Activated CD8-positive, alpha-beta memory T cell treated with anti-CD3 and anti-CD28 coated beads, Interleukin-2, amount 50 U/mL, for 1 hour (primary cell): Measurements from ENCODE around the gene KCNQ5.

Source experiments
- DNase-seq: peaks from one replicate; pipeline ENCODE4 v3.0.0-alpha.2; 2020; ENCODE audit errors: extremely low read depth

Gene KCNQ5

GRCh38 chr6:72639920-72640614 lies 18.2 kb downstream of the KCNQ5 start:
- DNase-seq = no peak

- no peak for DNase-seq
These were observed 18.7 kb downstream of the KCNQ5 start for GRCh38 chr6:72640615-72640930.

GRCh38 chr6:72642435-72642834 lies 20.6 kb downstream of the KCNQ5 start:
- no peak for DNase-seq

- no peak for DNase-seq
These were observed 21.4 kb downstream of the KCNQ5 start for GRCh38 chr6:72643214-72643613.

- DNase-seq = no peak
These were observed 25.0 kb downstream of the KCNQ5 start for GRCh38 chr6:72646604-72647485.

- no peak for DNase-seq
These were observed 25.6 kb downstream of the KCNQ5 start for GRCh38 chr6:72647489-72647888.

- DNase-seq = no peak
These were observed 27.4 kb downstream of the KCNQ5 start for GRCh38 chr6:72649032-72649984.

- no peak for DNase-seq
These were observed 28.3 kb downstream of the KCNQ5 start for GRCh38 chr6:72650081-72650745.

GRCh38 chr6:72651174-72651573 lies 29.3 kb downstream of the KCNQ5 start:
- DNase-seq = no peak

GRCh38 chr6:72651967-72652956 lies 30.4 kb downstream of the KCNQ5 start:
- no peak for DNase-seq

GRCh38 chr6:72653026-72653425 lies 31.2 kb downstream of the KCNQ5 start:
- no peak for DNase-seq

- no peak for DNase-seq
These were observed 32.3 kb downstream of the KCNQ5 start for GRCh38 chr6:72654071-72654621.

GRCh38 chr6:72657407-72658197 lies 35.7 kb downstream of the KCNQ5 start:
- no peak for DNase-seq

GRCh38 chr6:72659754-72660153 lies 37.9 kb downstream of the KCNQ5 start:
- DNase-seq = no peak

- no peak for DNase-seq
These were observed 39.5 kb downstream of the KCNQ5 start for GRCh38 chr6:72661411-72661810.

- DNase-seq = no peak
These were observed 43.7 kb downstream of the KCNQ5 start for GRCh38 chr6:72665599-72665998.

GRCh38 chr6:72669324-72669723 lies 47.5 kb downstream of the KCNQ5 start:
- DNase-seq = no peak

- no peak for DNase-seq
These were observed 51.0 kb downstream of the KCNQ5 start for GRCh38 chr6:72672906-72673305.

GRCh38 chr6:72674842-72675241 lies 53.0 kb downstream of the KCNQ5 start:
- no peak for DNase-seq
